Activated CD4-positive, alpha-beta T cell treated with anti-CD3 and anti-CD28 coated beads, Interleukin-2, amount 10 ng/mL, durations not matched to agents 24 days and 14 days (primary cell): ENCODE results near the gene TANGO2. TPM values are rescaled to one million over a fixed set of nuclear protein-coding genes. Genes with fewer than 3 reads are reported as not detected.

ENCODE experiments used
- DNase-seq: peaks from one replicate; pipeline ENCODE4 v3.0.0; 2022
- H3K27ac Mint-ChIP-seq: one replicate; pipeline ENCODE4 v1.8.0; 2022; ENCODE audit warnings: mild to moderate bottlenecking, mixed read lengths
- H3K27me3 Mint-ChIP-seq: one replicate; pipeline ENCODE4 v1.8.0; 2022; ENCODE audit warnings: mixed read lengths
- H3K36me3 Mint-ChIP-seq: one replicate; pipeline ENCODE4 v1.8.0; 2022; ENCODE audit warnings: low read depth, mild to moderate bottlenecking, mixed read lengths
- H3K4me1 Mint-ChIP-seq: one replicate; pipeline ENCODE4 v1.8.0; 2021; ENCODE audit warnings: mixed read lengths
- H3K4me3 Mint-ChIP-seq: one replicate; pipeline ENCODE4 v1.8.0; 2022; ENCODE audit warnings: mild to moderate bottlenecking, moderate library complexity, mixed read lengths
- H3K9me3 Mint-ChIP-seq: one replicate; pipeline ENCODE4 v1.8.0; 2021; ENCODE audit warnings: mixed read lengths
- intact Hi-C: fragments of 100-400 bp; cut with micrococcal nuclease; formaldehyde crosslinking; loops from one replicate; pipeline ENCODE4 v1.15.1; 2023
- total RNA-seq: library from RNA; stranded (reverse); gene quantifications from 2 replicates; pipeline ENCODE4 v1.2.3, GENCODE V29; 2022

The TANGO2 gene
- total RNA-seq, 1 donor from 2014 or later, result 31.5 TPM

DNA sequence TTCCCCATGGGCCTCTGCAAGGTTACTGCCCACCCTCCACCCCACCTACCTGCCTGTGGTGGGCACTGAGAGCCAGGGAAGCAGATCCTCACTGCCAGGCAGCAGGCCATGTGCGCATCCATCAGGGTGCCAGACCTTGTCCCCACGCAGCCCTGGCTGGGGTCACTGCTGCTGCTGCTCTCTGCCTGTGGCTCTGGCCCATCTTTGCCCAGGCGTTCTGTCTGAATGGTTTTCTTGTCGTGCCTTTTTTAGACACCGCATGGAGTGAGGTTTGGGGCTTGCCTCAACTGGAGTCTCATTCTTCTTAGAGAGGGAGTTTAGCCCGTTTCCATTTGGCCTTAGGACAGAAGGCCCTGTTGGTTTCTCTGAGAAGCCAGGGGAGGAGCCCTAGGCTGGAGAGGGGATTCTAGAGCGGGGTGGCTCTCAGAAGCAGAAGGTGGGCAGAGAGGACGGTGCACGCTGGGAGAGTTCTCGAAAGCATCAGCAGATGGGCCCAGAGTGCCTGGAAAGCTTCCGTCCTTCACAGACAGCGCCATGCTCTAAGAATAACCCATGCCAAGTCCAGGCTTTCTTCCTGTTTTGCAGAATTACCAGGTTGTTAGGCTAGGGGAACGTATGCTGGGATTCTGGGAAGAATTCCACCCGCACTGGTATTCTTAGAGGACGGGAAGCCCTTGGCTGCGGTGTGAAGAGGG, 8.1 kb downstream of the TANGO2 start:
- H3K36me3 Mint-ChIP-seq, result peaks cover 3% of the 10 kb centered on the region
- intact Hi-C loops, result loop anchor here (1.0 kb wide), 1 partner anchor 59 kb away; no protein-coding TSS in a partner anchor
- no peak overlapping the region for H3K4me3 Mint-ChIP-seq
- peaks cover 10% of the 10 kb centered on the region for H3K4me1 Mint-ChIP-seq
- no peak for DNase-seq
- no peaks in the 10 kb centered on the region for H3K9me3 Mint-ChIP-seq
- no peak overlapping the region for H3K27ac Mint-ChIP-seq
- H3K27me3 Mint-ChIP-seq, result no peaks in the 10 kb centered on the region

- H3K27me3 Mint-ChIP-seq, result no peaks in the 10 kb centered on the region
- H3K27ac Mint-ChIP-seq, result no peak overlapping the region
- H3K4me1 Mint-ChIP-seq, result peaks cover 10% of the 10 kb centered on the region
- no peaks in the 10 kb centered on the region for H3K9me3 Mint-ChIP-seq
- DNase-seq, result no peak
- intact Hi-C loops, result no loop called here
- peaks cover 5% of the 10 kb centered on the region for H3K36me3 Mint-ChIP-seq
- no peak overlapping the region for H3K4me3 Mint-ChIP-seq
These were observed 8.8 kb downstream of the TANGO2 start for GRCh38 chr22:20029550-20030225.

- intact Hi-C loops, result no loop called here
- DNase-seq, result no peak
These were observed 11.0 kb downstream of the TANGO2 start for GRCh38 chr22:20031732-20032406.

GRCh38 chr22:20032407-20032991, 11.6 kb downstream of the TANGO2 start:
- intact Hi-C loops, result no loop called here
- H3K4me3 Mint-ChIP-seq, result no peak overlapping the region
- no peak overlapping the region for H3K27ac Mint-ChIP-seq
- H3K36me3 Mint-ChIP-seq, result peaks cover 12% of the 10 kb centered on the region
- H3K27me3 Mint-ChIP-seq, result no peaks in the 10 kb centered on the region
- no peaks in the 10 kb centered on the region for H3K9me3 Mint-ChIP-seq
- no peak for DNase-seq
- peaks cover 8% of the 10 kb centered on the region for H3K4me1 Mint-ChIP-seq

More at GRCh38 chr22:20031732-20032406, 11.0 kb downstream of the TANGO2 start:
- Mint-ChIP-seq H3K9me3 (no peaks in the 10 kb centered on the region), H3K36me3 (peaks cover 7% of the 10 kb centered on the region), H3K27ac (no peak overlapping the region), H3K27me3 (no peaks in the 10 kb centered on the region), H3K4me1 (peaks cover 7% of the 10 kb centered on the region), H3K4me3 (no peak overlapping the region)

DNA sequence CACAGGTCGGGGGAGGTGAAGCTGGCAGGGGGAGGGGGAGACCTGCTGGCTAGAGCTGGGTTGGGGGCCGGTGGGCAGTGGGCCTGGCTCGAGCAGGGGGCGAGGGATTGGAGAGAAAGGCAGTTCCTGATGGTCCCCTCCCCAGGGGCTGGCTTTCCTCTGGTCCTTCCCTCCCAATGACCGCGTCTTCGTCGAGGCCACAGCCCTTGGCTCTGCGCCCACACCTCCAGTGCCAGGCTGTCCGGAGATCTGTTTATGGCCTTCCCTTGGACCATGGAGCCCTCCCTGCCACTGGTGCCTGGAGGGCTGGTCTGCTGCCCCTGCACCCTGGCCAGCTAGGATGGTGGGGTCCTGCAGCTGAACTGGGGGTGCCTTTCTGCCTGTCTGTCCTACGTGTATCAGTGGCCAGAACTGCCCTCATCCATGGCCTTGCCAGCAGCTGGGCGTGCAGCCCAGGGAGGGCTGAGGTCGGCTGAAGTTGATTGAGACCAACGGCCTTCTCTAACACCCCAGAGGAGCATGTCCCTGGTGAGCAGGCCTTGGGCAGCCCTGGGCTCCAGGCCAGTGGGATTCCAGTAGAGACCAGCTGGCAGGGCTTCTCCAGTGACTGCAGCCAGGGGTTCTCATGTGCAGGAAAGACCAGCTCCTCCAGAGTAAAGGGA, 12.3 kb downstream of the TANGO2 start:
- peaks cover 11% of the 10 kb centered on the region for H3K4me1 Mint-ChIP-seq
- H3K4me3 Mint-ChIP-seq, result no peak overlapping the region
- intact Hi-C loops, result no loop called here
- H3K27me3 Mint-ChIP-seq, result no peaks in the 10 kb centered on the region
- H3K36me3 Mint-ChIP-seq, result peaks cover 17% of the 10 kb centered on the region
- no peak for DNase-seq
- H3K9me3 Mint-ChIP-seq, result no peaks in the 10 kb centered on the region
- H3K27ac Mint-ChIP-seq, result no peak overlapping the region

DNA sequence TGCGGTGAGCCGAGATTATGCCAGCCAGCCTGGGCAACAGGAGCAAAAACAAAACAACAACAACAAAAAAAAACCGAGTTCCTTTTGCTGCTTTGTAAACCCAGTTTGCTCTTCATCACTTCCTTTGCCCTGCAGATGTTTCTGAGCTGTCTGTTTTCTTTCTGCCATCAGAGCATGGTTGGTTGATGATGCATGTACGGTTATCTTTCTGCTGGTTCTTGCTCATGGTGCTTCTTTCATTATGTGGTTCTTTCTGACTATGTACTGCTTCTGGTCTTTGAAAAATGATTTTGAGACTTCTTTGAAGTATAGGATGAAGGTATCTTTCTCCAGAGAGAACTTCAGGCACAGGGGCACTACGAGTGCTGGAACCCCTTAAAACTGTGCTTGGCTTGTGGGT, 13.2 kb downstream of the TANGO2 start:
- Mint-ChIP-seq H3K4me1 (peaks cover 11% of the 10 kb centered on the region), H3K27me3 (no peaks in the 10 kb centered on the region), H3K36me3 (peaks cover 20% of the 10 kb centered on the region), H3K9me3 (no peaks in the 10 kb centered on the region), H3K4me3 (no peak overlapping the region), H3K27ac (no peak overlapping the region)
- intact Hi-C loops, result no loop called here
- no peak for DNase-seq

- H3K27ac Mint-ChIP-seq, result no peak overlapping the region
- peaks cover 11% of the 10 kb centered on the region for H3K4me1 Mint-ChIP-seq
- H3K27me3 Mint-ChIP-seq, result no peaks in the 10 kb centered on the region
- intact Hi-C loops, result no loop called here
- H3K36me3 Mint-ChIP-seq, result peaks cover 20% of the 10 kb centered on the region
- DNase-seq, result no peak
- H3K9me3 Mint-ChIP-seq, result no peaks in the 10 kb centered on the region
- H3K4me3 Mint-ChIP-seq, result no peak overlapping the region
These were observed 14.6 kb downstream of the TANGO2 start for GRCh38 chr22:20035375-20036083.

DNA sequence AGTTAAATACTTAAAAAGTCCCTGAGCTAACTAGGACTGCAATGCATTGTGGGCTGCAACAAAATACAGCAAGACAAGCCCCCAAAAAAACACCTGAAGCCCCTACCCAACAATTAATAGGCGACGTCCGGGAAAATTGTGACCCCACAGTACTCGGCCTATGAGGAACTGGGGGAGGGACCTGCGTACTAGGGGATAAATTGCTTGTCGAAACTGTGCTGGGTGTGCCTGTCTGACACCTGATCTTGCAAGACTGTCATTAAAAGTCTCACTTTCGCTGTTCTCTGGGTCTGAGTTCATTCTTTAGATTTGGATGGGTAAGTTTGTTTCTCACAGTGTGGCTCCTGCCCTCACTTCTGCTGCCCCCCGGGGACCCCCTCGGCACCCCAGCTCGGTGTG, 15.2 kb downstream of the TANGO2 start:
- H3K4me3 Mint-ChIP-seq, result no peak overlapping the region
- intact Hi-C loops, result no loop called here
- no peak overlapping the region for H3K27ac Mint-ChIP-seq
- no peaks in the 10 kb centered on the region for H3K27me3 Mint-ChIP-seq
- peaks cover 20% of the 10 kb centered on the region for H3K36me3 Mint-ChIP-seq
- H3K4me1 Mint-ChIP-seq, result peaks cover 11% of the 10 kb centered on the region
- DNase-seq, result no peak
- no peaks in the 10 kb centered on the region for H3K9me3 Mint-ChIP-seq

DNA sequence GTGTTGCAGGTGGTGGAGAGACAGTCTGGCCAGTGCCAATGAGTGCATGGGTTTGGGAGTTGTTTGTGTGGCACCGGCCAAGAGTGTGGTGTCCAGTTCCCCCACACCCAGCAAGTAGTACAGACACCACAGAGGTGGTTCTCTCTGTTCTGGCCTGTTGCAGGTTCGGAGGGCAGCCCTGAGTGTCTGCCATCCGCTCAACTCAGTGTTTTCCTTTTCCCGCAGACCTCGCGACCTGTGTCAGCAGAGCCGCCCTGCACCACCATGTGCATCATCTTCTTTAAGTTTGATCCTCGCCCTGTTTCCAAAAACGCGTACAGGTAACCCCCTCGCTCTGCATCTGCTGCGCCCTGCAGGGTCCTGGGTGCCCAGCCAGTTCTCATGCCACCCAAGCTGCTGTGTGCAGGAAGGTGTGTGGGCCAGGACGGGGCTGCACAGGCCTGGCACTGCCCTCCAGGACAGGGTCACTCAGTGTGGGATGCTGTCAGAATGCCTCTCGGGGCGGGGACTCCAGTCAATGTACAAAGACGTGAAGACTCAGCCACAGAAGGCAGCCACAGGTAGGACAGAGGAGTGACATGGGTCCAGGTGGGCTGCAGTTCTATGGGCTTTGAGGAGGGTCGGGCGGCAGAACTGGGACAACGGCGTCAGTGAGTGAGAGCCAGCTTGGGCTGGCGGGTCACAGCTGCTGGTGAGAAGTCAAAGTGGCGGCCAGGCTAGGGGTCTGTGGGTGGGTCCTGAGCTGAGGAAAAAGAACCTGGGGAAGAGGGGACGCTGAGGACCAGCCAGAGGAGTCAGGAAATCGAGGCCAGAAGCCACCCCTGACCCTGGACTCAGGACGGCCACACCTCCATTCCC, 15.9 kb downstream of the TANGO2 start:
- no peak overlapping the region for H3K4me3 Mint-ChIP-seq
- no peak for DNase-seq
- intact Hi-C loops, result no loop called here
- H3K9me3 Mint-ChIP-seq, result no peaks in the 10 kb centered on the region
- H3K36me3 Mint-ChIP-seq, result peaks cover 20% of the 10 kb centered on the region
- peak overlapping the region; percentile 10 for H3K27ac Mint-ChIP-seq
- H3K27me3 Mint-ChIP-seq, result no peaks in the 10 kb centered on the region
- H3K4me1 Mint-ChIP-seq, result peaks cover 7% of the 10 kb centered on the region

- peaks cover 6% of the 10 kb centered on the region for H3K4me1 Mint-ChIP-seq
- H3K36me3 Mint-ChIP-seq, result peaks cover 20% of the 10 kb centered on the region
- no peak for DNase-seq
- no peaks in the 10 kb centered on the region for H3K9me3 Mint-ChIP-seq
- intact Hi-C loops, result no loop called here
- H3K27me3 Mint-ChIP-seq, result no peaks in the 10 kb centered on the region
- no peak overlapping the region for H3K4me3 Mint-ChIP-seq
- H3K27ac Mint-ChIP-seq, result peak overlapping the region; percentile 53
These were observed 16.5 kb downstream of the TANGO2 start for GRCh38 chr22:20037419-20037818.

- Mint-ChIP-seq H3K27me3 (no peaks in the 10 kb centered on the region), H3K27ac (no peak overlapping the region), H3K4me1 (peaks cover 6% of the 10 kb centered on the region), H3K9me3 (no peaks in the 10 kb centered on the region), H3K36me3 (peaks cover 20% of the 10 kb centered on the region), H3K4me3 (no peak overlapping the region)
- intact Hi-C loops, result no loop called here
- DNase-seq, result no peak
These were observed 17.7 kb downstream of the TANGO2 start for GRCh38 chr22:20038574-20038973.

DNA sequence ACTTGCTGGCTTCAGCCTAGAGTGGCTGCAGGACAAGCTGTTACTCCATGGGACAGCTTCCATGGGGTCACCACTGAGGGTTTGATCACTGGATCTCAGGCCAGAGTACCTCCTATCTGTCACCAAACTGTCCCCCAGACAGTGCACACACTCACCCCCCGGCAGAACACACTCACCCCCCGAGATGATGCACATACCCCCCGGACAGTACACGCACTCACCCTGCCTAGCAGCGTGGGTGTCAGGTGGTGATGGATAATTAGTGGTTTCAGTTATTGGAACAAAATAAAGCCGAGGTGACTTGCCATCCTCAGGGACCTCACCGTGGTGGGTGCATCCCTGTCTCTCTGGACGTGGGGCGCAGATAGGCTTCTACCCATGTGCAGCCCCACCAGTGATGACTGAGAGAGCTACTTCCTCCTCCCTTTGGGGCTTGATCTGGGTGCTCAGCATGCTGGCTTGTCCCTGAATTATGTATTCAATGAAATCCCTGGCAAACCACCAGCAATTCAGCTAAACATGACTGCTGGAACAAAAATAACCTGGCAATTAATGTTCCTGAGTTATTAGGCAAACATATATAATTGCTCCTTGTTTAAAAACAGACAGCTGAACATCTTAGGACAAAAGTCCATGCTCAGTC, 18.9 kb downstream of the TANGO2 start:
- Mint-ChIP-seq H3K36me3 (peaks cover 24% of the 10 kb centered on the region), H3K27ac (no peak overlapping the region), H3K4me3 (no peak overlapping the region), H3K27me3 (no peaks in the 10 kb centered on the region), H3K9me3 (no peaks in the 10 kb centered on the region), H3K4me1 (peaks cover 6% of the 10 kb centered on the region)
- no peak for DNase-seq
- intact Hi-C loops, result no loop called here
